SK-N-DZ (cell line): ENCODE results near the gene PHF12.

ENCODE experiments used
- DNase-seq: peaks from one replicate; pipeline ENCODE4 v3.0.0-alpha.2; 2015; ENCODE audit warnings: low spot score

Gene PHF12

DNA sequence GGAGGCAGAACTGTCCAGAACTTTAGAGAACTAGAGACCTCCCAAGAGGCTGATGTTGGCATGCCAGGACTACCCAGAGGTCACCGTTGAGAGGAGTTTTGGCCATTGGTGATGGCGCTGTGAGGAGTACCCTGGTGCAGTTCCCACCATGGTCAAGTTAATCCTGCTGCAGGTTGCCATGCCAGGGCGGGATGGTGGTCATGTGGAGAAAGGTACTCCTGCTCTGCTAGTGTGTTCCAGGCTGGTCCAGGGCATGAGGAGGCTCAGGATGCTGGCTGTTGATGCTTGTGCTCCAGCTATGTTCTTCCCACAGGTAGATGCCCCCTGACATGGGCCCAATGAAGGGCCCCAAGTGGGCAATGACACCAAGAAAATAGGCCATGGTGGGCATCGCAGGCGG, 4.1 kb upstream of the PHF12 start:
- DNase-seq = no peak

DNA sequence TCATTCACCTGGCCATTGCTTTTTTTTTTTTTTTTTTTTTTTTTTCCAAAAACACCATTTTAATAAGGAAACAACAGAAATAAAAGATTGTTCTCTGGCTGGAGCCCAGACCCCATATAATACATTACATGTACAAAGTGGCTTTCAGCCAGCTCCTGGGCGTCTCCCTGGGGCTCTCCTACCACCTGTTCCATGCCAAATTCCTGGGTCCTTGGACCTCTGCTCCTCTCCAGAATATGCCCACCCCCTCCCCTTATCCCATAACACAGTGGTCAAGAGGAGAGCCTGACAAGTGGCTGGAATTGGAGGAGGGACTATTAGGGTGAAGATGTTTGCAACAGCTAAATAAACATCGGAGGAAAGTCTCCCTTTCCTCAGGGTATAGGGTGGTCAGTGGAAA, 3.6 kb upstream of the PHF12 start:
- no peak for DNase-seq

DNA sequence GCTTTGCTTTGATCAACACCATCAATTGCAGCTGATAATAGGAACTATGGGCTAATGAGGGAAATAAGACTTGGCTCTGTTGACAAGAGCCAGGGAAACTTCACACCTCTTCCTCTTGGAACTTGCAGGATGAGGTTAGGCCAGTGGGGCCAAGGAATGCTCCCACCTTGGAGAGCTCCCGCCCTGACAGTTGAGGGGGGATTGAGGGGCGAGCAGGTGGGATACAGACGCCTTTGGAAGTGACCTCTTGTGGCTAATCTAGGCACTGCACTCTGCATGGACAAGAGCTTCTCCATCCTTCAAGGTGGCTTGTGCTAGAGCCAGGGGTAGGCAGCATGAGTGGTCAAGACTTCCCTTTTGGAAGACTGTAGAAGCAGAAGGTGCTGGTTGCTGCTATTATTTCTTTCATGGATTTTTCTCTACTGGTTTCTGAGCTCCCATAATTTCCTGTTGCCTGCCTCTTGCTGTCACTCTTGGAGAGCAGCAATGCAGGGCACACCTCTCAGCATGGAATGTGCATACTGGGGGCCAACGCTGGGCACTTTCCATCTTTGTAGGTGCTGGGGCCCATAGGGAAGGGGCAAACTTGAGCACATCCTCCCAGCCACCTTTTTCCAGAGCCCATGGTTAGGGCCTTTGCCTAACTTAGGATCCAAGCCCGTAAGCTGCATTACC, 2.3 kb upstream of the PHF12 start:
- DNase-seq = peak; percentile 83

- DNase-seq = peak; percentile 100
Measured at GRCh38 chr17:28951991-28952975, 965 bp upstream of the PHF12 start.

DNA sequence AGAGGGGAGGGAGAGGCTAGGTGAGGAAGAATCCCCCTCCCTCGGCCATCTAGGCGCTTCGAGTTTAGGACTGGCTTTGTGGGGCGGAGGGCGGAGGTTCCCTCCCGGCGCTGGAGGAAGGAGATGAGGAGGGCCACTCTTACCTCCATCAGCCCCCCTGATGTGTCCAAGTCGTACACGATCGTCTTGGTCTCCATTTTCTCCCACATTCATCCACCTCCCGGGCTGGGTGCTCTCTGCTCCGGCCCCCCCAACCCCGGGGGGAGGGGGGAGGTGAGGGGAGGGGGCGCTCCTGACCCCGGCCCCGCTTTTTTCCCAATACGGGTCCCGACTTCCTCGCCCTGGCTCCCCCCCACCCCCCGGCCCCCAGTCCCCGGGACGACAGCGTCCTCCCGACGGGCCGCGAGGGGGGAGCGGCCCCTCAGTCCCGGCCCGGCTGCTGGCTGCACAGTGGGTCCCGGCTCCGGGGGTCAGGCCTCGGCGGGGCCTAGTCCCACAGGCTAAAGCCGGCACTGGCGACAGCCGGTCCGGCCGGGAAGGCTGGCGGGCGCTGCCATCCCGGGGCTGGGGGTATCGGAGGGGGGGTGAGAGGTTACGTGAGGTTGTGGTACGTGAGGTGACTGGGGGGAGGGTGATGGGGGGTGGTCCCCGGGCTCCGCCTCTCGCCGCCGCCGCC, 428 bp downstream of the PHF12 start:
- no peak for DNase-seq

- DNase-seq = peak; percentile 64
Measured at GRCh38 chr17:28950017-28950751, 1.1 kb downstream of the PHF12 start.

DNA sequence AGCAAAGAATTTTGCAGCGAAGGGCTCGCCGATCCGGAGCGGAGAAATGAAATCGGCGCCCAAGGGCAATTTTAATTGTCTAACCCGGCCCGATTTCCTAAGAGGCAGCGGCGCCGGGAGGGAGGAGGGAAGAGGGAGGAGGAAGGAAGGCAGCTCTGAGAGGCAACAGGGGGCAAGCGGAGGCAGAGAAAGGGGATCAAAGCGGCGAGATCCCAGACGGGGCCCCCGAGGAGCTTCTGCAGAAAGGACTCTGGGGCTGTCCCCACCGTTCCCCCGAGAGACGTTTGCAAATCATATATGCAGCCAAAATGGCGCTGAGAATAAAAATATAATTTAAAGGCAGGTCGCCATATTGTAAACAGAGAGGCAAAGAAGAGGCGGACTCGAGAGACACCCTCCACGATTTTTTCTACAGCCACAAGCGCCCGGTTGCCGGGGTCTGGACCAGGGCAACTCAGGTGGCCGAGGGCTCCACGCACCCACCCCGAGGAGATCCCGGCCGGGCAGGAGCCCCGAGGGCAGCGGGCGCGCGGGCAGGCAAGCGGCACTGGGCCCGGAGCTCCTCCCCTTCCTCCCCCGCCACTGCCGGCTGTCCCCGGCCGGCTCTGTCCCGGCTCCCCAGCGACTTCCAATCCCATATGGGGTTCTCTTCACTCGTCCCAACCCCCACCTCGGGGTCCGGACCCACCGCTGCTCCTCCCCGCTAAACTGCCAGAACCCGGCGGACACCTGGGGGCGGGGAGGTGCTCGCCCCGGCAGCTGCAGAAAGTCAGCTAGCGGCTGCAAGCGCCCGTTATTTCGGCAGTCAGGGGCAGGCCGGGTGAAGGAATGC, 1.9 kb downstream of the PHF12 start:
- peak; percentile 54 for DNase-seq

DNA sequence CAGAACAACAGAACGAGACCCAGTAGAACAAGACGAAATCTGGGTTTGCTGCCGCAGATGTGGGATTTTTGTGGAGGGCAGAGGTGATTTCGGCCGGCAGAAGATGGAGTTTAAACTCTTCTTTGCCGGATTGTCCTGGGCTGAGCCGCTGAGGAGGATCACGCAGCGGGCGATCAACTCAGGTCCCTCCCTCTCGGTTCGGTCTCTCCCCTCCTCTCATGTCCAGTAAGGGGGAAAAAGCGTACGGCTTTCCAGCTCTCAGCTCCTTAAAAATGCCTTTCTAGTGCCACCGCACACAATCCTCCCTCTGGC, 2.5 kb downstream of the PHF12 start:
- DNase-seq = no peak

- DNase-seq = no peak
Measured at GRCh38 chr17:28948342-28948741, 3.0 kb downstream of the PHF12 start.

DNA sequence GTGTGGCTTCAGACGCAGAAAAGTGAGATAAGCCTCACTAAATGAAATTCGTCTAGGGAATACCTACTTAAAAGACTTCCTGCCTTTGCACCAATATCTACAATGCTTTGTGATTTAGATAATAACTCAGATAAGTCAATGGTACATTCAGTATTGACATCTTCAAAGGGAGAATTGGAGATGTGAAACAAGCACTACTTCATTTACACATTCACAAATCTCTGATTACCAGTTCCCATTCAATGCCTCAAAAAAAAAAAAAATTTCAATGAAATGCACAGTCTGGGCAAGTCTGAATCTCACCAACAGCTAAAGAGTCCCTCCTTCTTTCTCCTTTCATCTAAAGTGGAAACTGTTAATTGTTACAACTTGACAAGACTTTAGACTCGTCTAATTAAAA, 3.7 kb downstream of the PHF12 start:
- DNase-seq = no peak

DNA sequence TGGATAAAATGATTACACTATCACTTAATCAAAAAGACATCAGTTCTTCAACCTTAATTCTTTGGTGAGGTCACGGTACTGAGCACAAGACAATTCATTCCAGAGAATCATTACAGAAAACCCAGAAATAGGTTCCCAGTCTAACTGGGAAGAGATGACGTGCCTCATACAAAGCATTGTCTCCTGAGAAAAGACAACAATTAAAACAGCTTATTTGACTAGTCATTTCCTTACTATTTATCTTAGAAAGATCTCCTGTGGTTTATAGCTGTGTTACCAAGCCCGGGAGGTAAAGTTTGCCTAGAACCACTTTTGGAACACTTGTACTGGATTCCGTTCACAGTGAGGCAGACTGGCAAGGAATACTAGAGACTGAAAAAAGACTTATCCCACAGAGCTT, 5.1 kb downstream of the PHF12 start:
- DNase-seq = no peak

DNA sequence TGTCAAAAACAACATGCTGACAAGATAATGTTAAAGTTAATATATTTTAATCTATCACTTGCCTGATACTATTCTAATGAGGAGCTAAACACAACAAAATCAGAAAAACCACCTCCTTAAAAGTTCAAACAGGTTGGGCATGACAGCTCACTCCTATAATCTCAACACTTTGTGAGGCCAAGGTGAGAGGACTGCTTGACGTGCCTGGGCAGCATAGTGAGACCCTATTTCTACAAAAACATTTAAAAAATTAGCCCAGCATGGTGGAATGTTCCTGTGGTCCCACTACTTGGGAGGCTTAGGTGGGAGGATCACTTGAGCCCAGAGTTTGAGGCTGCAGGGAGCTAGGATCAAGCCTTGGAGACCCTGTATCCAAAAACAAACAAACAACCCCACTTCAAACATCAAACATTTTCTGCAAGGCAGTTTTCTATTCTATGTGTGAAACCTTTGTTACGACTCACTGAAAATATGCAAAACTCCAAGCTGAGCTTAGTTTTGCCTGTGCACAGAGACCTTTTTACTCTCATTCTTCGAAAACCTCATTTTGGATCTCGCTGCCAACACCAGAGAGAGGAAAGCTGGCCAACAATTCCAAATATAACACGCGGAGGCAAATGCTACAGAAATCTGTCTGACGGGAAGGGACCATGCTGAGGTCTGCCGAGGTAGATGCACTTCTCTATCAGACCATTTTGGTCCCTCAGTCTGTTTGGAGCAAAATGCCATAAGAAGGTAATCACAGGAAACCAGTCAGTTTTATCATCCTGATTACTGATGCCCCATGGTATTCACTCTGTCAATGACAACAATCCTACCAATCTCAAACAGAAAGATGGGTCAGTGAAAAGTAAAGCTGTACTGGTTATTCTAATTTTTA, 6.2 kb downstream of the PHF12 start:
- DNase-seq = no peak

DNA sequence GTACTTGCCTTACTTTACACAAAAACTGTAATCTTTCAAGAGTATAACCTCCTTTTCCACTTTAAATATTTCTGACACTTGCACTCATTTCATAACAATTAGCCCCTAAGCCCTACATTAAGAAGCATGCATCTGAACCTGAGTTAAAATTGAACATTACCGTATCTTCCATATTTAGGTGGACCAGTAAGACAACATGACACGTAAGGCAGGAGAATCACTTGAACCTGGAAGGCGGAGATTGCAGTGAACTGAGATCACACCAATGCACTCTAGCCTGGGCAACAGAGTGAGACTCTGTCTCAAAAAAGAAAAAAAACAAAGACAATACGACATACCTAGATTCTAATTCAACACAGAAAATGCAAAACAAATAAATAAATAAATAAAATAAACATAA, 7.0 kb downstream of the PHF12 start:
- no peak for DNase-seq

GRCh38 chr17:28942925-28943324, 8.4 kb downstream of the PHF12 start:
- DNase-seq = no peak

- no peak for DNase-seq
Measured at GRCh38 chr17:28941251-28941650, 10.1 kb downstream of the PHF12 start.

DNA sequence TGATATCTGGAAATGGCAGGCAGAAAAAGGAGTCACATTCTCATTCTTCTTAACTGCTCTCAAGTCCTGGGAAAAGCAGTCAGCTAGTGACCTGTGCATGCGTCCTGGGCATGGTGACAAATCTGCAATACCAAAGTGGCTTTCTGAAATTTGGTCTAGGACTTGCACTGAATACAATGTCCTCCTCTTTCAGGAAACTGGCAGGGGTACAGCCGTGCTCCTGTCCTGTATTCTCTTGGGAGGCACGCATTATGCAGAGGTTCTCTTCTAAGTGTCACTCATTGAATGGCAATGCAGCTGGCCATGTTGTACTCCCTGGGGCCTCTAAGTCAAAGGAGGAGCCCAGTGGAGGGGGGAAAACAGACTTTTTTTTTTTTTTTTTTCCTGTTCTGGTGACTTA, 10.6 kb downstream of the PHF12 start:
- no peak for DNase-seq

- no peak for DNase-seq
Measured at GRCh38 chr17:28940142-28940541, 11.2 kb downstream of the PHF12 start.

- no peak for DNase-seq
Measured at GRCh38 chr17:28938552-28938951, 12.8 kb downstream of the PHF12 start.

GRCh38 chr17:28937044-28937729, 14.1 kb downstream of the PHF12 start:
- DNase-seq = no peak
